Posterior cingulate gyrus (tissue), 11 donors: Measurements from ENCODE around the gene FOXJ2.
"Not testable (repeated sequence)": the region's sequence is repeated elsewhere in the genome, so short reads cannot be mapped to it uniquely, and the experiment has no call there.

Experiments used
- DNase-seq, 10 donors: peaks; one replicate each; pipeline versions ENCODE4 v3.0.0 to v3.0.0-alpha.2; 2020 to 2021; ENCODE audit warnings: mixed read lengths in 3 of 10
- intact Hi-C: fragments of 100-400 bp; cut with DNase I; formaldehyde crosslinking; loops from one replicate; pipeline ENCODE4 v1.15.1; 2023

FOXJ2 gene

GRCh38 chr12:8032242-8033152 lies at the start of gene FOXJ2:
Gene FOXJ2, plus strand, starts transcription at chr12:8032716. Its CDS starts 7,117 bp downstream, at chr12:8039833.
- DNase-seq: peak; percentile 56 to 96 (median 76)
- intact Hi-C loops: no loop called here

GRCh38 chr12:7983019-7983418 lies 49.5 kb upstream of the FOXJ2 start:
- intact Hi-C loops, DNase-seq: not testable (repeated sequence)

GRCh38 chr12:7983460-7983859 lies 49.1 kb upstream of the FOXJ2 start:
- intact Hi-C loops, DNase-seq: not testable (repeated sequence)

GRCh38 chr12:7984900-7985299 lies 47.6 kb upstream of the FOXJ2 start:
- DNase-seq: no peak

GRCh38 chr12:7985802-7986418 lies 46.6 kb upstream of the FOXJ2 start:
- no peak for DNase-seq
- intact Hi-C loops: no loop called here

More at GRCh38 chr12:7984900-7985299, 47.6 kb upstream of the FOXJ2 start:
- intact Hi-C loops: no loop called here

- DNase-seq: no peak
- intact Hi-C loops: no loop called here
Observed at GRCh38 chr12:7989827-7990491, 42.6 kb upstream of the FOXJ2 start.

- intact Hi-C loops: no loop called here
- DNase-seq: no peak
Observed at GRCh38 chr12:7991535-7991934, 41.0 kb upstream of the FOXJ2 start.

- intact Hi-C loops: loop anchor here (1.0 kb wide), 2 partner anchors 61 to 134 kb away; no protein-coding TSS in a partner anchor
- DNase-seq: no peak
Observed at GRCh38 chr12:7994731-7995205, 37.7 kb upstream of the FOXJ2 start.

GRCh38 chr12:7995266-7995963 lies 37.1 kb upstream of the FOXJ2 start:
- intact Hi-C loops: loop anchor here (1.0 kb wide), 2 partner anchors 62 to 135 kb away; no protein-coding TSS in a partner anchor
- DNase-seq: peak; percentile 64 to 97 (median 80)

GRCh38 chr12:8000827-8001226 lies 31.7 kb upstream of the FOXJ2 start:
- intact Hi-C loops, DNase-seq: not testable (repeated sequence)

- DNase-seq, intact Hi-C loops: not testable (repeated sequence)
Observed at GRCh38 chr12:8001496-8001895, 31.0 kb upstream of the FOXJ2 start.

- intact Hi-C loops, DNase-seq: not testable (repeated sequence)
Observed at GRCh38 chr12:8004897-8005296, 27.6 kb upstream of the FOXJ2 start.

GRCh38 chr12:8011331-8011730 lies 21.2 kb upstream of the FOXJ2 start:
- intact Hi-C loops: no loop called here
- DNase-seq: no peak

- intact Hi-C loops: no loop called here
- no peak for DNase-seq
Observed at GRCh38 chr12:8012651-8013309, 19.7 kb upstream of the FOXJ2 start.

- intact Hi-C loops: no loop called here
- DNase-seq: no peak
Observed at GRCh38 chr12:8014836-8015235, 17.7 kb upstream of the FOXJ2 start.

GRCh38 chr12:8018213-8018612 lies 14.3 kb upstream of the FOXJ2 start:
- intact Hi-C loops: not testable (repeated sequence)

GRCh38 chr12:8018666-8019581 lies 13.6 kb upstream of the FOXJ2 start:
- peak in 7 of 10 donors; percentile 18 to 91 (median 47) for DNase-seq
- intact Hi-C loops: no loop called here

More at GRCh38 chr12:8018213-8018612, 14.3 kb upstream of the FOXJ2 start:
- DNase-seq: not testable (repeated sequence)

GRCh38 chr12:8026291-8026900 lies 6.1 kb upstream of the FOXJ2 start:
- peak; percentile 92 to 99 (median 97) for DNase-seq
- intact Hi-C loops: loop anchor here (2.0 kb wide), 1 partner anchor 56 kb away; the partner anchor contains the start of gene NECAP1
